ENCODE measurements around the gene ARHGEF17. TPM values are rescaled to one million over a fixed set of nuclear protein-coding genes. Genes with fewer than 3 reads are reported as not detected.
A peak's percentile ranks its signal among the peaks of the same experiment; 100 is the strongest.

The ARHGEF17 gene
- total RNA-seq, 2 donors from 2014 or later, result 31.0 to 39.0 TPM

GRCh38 chr11:73274722-73275380 lies 33.2 kb upstream of the ARHGEF17 start:
- Histone ChIP-seq H3K36me3 (ENCODE audit: control insufficient read depth, insufficient read depth, low read length) (no peaks in the 10 kb centered on the region), H3K9ac (ENCODE audit: extremely low read depth, low read length, poor library complexity, severe bottlenecking) (no peak overlapping the region), H3K27me3 (ENCODE audit: control insufficient read depth, insufficient read depth, low read length, poor library complexity, severe bottlenecking) (no peaks in the 10 kb centered on the region), H3K4me3 (ENCODE audit: low read length) (no peak overlapping the region), H3K4me1 (ENCODE audit: control insufficient read depth, insufficient read depth, low read length) (peaks cover 13% of the 10 kb centered on the region), H3K9me3 (ENCODE audit: control insufficient read depth, low read length) (no peaks in the 10 kb centered on the region), H3K27ac (ENCODE audit: low read depth, low read length) (no peak overlapping the region)
- peaks cover 32% of the 10 kb centered on the region for H3K4me1 Mint-ChIP-seq
- no peaks in the 10 kb centered on the region for H3K36me3 Mint-ChIP-seq (ENCODE audit: low read depth)
- no peak for TF ChIP-seq CTCF (conservative IDR thresholded peaks at IDR 0.05)
- no peaks in the 10 kb centered on the region for H3K27me3 Mint-ChIP-seq (ENCODE audit: insufficient read depth)
- H3K9me3 Mint-ChIP-seq, result no peaks in the 10 kb centered on the region
- no peak overlapping the region for H3K27ac Mint-ChIP-seq
- peak; percentile 44 for DNase-seq
- no peak overlapping the region for H3K4me3 Mint-ChIP-seq
- WGBS, 2 experiments (ENCODE audit: insufficient coverage in 1 of 2, insufficient read length in 1 of 2), result 91 to 92% methylated on average over 6 to 11 of the region's 11 CpGs

GRCh38 chr11:73275381-73275750 lies 32.7 kb upstream of the ARHGEF17 start:
- no peak overlapping the region for H3K27ac Mint-ChIP-seq

GRCh38 chr11:73277467-73277866 lies 30.6 kb upstream of the ARHGEF17 start:
- 80 to 83% methylated on average over 1 to 3 of the region's 3 CpGs for WGBS, 2 experiments (ENCODE audit: insufficient coverage in 1 of 2, insufficient read length in 1 of 2)
- peaks cover 3% of the 10 kb centered on the region for H3K4me1 ChIP-seq (ENCODE audit: control insufficient read depth, insufficient read depth, low read length)
- no peaks in the 10 kb centered on the region for H3K27me3 ChIP-seq (ENCODE audit: control insufficient read depth, insufficient read depth, low read length, poor library complexity, severe bottlenecking)
- Mint-ChIP-seq H3K36me3 (ENCODE audit: low read depth) (no peaks in the 10 kb centered on the region), H3K9me3 (no peaks in the 10 kb centered on the region), H3K27ac (no peak overlapping the region), H3K4me1 (peaks cover 12% of the 10 kb centered on the region), H3K4me3 (no peak overlapping the region), H3K27me3 (ENCODE audit: insufficient read depth) (peaks cover 5% of the 10 kb centered on the region)
- TF ChIP-seq CTCF (conservative IDR thresholded peaks at IDR 0.05), result no peak
- no peaks in the 10 kb centered on the region for H3K36me3 ChIP-seq (ENCODE audit: control insufficient read depth, insufficient read depth, low read length)
- no peaks in the 10 kb centered on the region for H3K9me3 ChIP-seq (ENCODE audit: control insufficient read depth, low read length)
- DNase-seq, result peak; percentile 38
- H3K27ac ChIP-seq (ENCODE audit: low read depth, low read length), result no peak overlapping the region
- H3K9ac ChIP-seq (ENCODE audit: extremely low read depth, low read length, poor library complexity, severe bottlenecking), result no peak overlapping the region
- H3K4me3 ChIP-seq (ENCODE audit: low read length), result peak overlapping the region; percentile 10

More at GRCh38 chr11:73275381-73275750, 32.7 kb upstream of the ARHGEF17 start:
- Histone ChIP-seq H3K4me3 (ENCODE audit: low read length) (no peak overlapping the region), H3K4me1 (ENCODE audit: control insufficient read depth, insufficient read depth, low read length) (peaks cover 13% of the 10 kb centered on the region), H3K36me3 (ENCODE audit: control insufficient read depth, insufficient read depth, low read length) (no peaks in the 10 kb centered on the region), H3K9ac (ENCODE audit: extremely low read depth, low read length, poor library complexity, severe bottlenecking) (no peak overlapping the region), H3K27ac (ENCODE audit: low read depth, low read length) (no peak overlapping the region), H3K27me3 (ENCODE audit: control insufficient read depth, insufficient read depth, low read length, poor library complexity, severe bottlenecking) (no peaks in the 10 kb centered on the region), H3K9me3 (ENCODE audit: control insufficient read depth, low read length) (no peaks in the 10 kb centered on the region)
- peaks cover 32% of the 10 kb centered on the region for H3K4me1 Mint-ChIP-seq
- H3K9me3 Mint-ChIP-seq, result no peaks in the 10 kb centered on the region
- no peaks in the 10 kb centered on the region for H3K27me3 Mint-ChIP-seq (ENCODE audit: insufficient read depth)
- no peaks in the 10 kb centered on the region for H3K36me3 Mint-ChIP-seq (ENCODE audit: low read depth)
- no peak overlapping the region for H3K4me3 Mint-ChIP-seq
- peak; percentile 38 for DNase-seq
- WGBS, 2 experiments (ENCODE audit: insufficient coverage in 1 of 2, insufficient read length in 1 of 2), result 95 to 98% methylated on average over 4 of the region's 4 CpGs
- TF ChIP-seq CTCF (conservative IDR thresholded peaks at IDR 0.05), result no peak
